Measurements from ENCODE around the gene RPL6. TPM values are rescaled to one million over a fixed set of nuclear protein-coding genes. Genes with fewer than 3 reads are reported as not detected.
"Not testable (repeated sequence)": the region's sequence is repeated elsewhere in the genome, so short reads cannot be mapped to it uniquely, and the experiment has no call there.

The RPL6 gene
- total RNA-seq, 6 donors from 2014 or later, result 540 to 983 (median 822) TPM

DNA sequence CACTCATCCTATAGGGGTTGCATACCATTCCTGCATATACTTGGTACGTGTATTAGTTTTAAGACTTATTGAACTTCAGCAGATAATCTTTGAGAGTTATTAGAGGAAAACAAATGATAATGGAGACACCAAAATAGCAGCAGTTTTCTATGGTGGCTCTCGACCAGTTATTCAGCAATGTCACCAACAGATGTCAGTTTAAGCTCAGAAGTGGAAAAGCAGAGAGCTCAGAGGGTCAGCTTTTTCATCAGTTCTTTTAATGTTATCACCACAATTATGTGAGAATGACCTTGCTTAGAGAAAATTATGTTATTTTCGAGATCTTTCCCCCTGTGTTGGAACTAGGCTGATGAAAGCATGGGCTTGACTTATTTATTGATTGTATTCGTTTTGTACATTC is 41.3 kb upstream of the RPL6 start:
- 88 to 94% methylated on average over 4 of the region's 4 CpGs for WGBS, 2 donors
- H3K36me3 ChIP-seq, result peaks cover 14 to 97% (median 53%) of the 10 kb centered on the region in 4 donors
- DNase-seq, result no peak

DNA sequence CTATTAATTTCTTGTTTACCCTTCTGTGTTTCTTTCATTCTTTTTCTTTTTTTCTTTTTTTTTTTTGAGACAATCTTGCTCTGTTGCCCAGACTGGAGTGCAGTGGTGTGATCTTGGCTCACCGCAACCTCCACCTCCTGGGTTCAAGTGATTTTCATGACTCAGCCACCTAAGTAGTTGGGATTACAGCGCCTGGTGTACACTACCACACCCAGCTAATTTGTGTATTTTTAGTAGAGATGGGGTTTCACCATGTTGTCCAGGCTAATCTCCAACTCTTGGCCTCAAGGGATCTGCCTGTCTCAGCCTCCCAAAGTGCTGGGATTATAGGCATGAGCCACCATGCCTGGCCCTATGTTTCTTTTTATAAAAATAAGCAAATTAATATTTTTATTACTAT is 38.8 kb upstream of the RPL6 start:
- not testable (repeated sequence) for ATAC-seq (ENCODE audit: low FRiP score in 2 of 2); H3K9me3 ChIP-seq; H3K27me3 ChIP-seq; H3K27ac ChIP-seq; H3K4me1 ChIP-seq; H3K4me3 ChIP-seq
- peak in 1 of 4 donors; percentile 27 for TF ChIP-seq EP300 (IDR thresholded peaks at IDR 0.05)
- DNase-seq, result peak in 1 of 2 donors; percentile 39
- WGBS, 2 donors, result 66 to 93% methylated on average over 2 of the region's 2 CpGs
- peaks cover 6 to 72% (median 33%) of the 10 kb centered on the region in 4 donors for H3K36me3 ChIP-seq

More for the DNA sequence above, 41.3 kb upstream of the RPL6 start:
- no peak for ATAC-seq (ENCODE audit: low FRiP score in 2 of 2)
- Histone ChIP-seq H3K4me3 (no peak overlapping the region), H3K9me3 (no peaks in the 10 kb centered on the region), H3K27me3 (no peaks in the 10 kb centered on the region), H3K27ac (no peak overlapping the region), H3K4me1 (no peaks in the 10 kb centered on the region)
- TF ChIP-seq, protein P1, sequence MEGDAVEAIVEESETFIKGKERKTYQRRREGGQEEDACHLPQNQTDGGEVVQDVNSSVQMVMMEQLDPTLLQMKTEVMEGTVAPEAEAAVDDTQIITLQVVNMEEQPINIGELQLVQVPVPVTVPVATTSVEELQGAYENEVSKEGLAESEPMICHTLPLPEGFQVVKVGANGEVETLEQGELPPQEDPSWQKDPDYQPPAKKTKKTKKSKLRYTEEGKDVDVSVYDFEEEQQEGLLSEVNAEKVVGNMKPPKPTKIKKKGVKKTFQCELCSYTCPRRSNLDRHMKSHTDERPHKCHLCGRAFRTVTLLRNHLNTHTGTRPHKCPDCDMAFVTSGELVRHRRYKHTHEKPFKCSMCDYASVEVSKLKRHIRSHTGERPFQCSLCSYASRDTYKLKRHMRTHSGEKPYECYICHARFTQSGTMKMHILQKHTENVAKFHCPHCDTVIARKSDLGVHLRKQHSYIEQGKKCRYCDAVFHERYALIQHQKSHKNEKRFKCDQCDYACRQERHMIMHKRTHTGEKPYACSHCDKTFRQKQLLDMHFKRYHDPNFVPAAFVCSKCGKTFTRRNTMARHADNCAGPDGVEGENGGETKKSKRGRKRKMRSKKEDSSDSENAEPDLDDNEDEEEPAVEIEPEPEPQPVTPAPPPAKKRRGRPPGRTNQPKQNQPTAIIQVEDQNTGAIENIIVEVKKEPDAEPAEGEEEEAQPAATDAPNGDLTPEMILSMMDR (IDR thresholded peaks at IDR 0.05), result no peak
- TF ChIP-seq POLR2AphosphoS5 (IDR thresholded peaks at IDR 0.05), result no peak
- no peak for TF ChIP-seq POLR2A (IDR thresholded peaks at IDR 0.05)
- no peak for TF ChIP-seq EP300 (IDR thresholded peaks at IDR 0.05)

- Histone ChIP-seq H3K27ac (no peak overlapping the region), H3K9me3 (no peaks in the 10 kb centered on the region), H3K36me3 (peaks cover 6 to 62% (median 28%) of the 10 kb centered on the region in 4 donors), H3K4me3 (no peak overlapping the region), H3K4me1 (peaks cover 0 to 6% (median 0%) of the 10 kb centered on the region in 4 donors), H3K27me3 (no peaks in the 10 kb centered on the region)
- ATAC-seq (ENCODE audit: low FRiP score in 2 of 2), result no peak
- WGBS, 2 donors, result 51 to 59% methylated on average over 3 of the region's 3 CpGs
- TF ChIP-seq EP300 (IDR thresholded peaks at IDR 0.05) (no peak), POLR2AphosphoS5 (IDR thresholded peaks at IDR 0.05) (no peak), POLR2A (IDR thresholded peaks at IDR 0.05) (no peak)
- TF ChIP-seq, protein P1 (IDR thresholded peaks at IDR 0.05), result no peak
- no peak for DNase-seq
These were observed 37.7 kb upstream of the RPL6 start for GRCh38 chr12:112447106-112447505.

DNA sequence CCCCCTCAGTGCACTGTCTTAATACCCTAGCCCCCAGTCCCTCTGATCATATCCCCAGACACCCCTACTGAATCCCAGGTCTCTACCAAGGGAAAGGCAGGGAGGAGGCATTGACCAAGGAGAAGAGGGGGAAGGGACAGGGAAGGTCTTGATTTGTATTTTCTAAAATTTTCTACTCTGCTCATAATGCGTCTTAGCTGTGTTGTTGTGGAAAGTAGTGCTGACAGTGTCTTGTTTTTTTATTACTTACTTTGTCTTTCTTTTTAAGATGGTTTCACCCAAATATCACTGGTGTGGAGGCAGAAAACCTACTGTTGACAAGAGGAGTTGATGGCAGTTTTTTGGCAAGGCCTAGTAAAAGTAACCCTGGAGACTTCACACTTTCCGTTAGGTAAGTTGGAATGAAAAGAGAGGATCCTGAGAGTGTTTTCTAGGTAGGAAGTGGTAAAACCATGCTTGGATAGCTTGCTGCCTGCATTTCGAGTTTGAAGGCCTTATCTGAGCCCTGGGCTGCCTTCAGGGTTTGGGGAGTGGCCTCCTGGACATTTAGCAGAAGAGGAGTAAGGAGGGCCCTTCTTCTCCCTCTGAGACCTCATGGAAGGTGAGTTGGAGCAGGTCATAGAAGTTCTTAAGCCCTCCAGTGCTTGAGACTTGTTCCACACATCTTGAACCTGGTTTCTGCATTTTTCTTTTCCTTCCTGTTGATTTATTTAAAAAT is 36.8 kb upstream of the RPL6 start:
- Histone ChIP-seq H3K36me3 (peaks cover 6 to 52% (median 25%) of the 10 kb centered on the region in 4 donors), H3K9me3 (no peaks in the 10 kb centered on the region), H3K27me3 (no peaks in the 10 kb centered on the region), H3K4me1 (peaks cover 0 to 6% (median 0%) of the 10 kb centered on the region in 4 donors), H3K4me3 (no peak overlapping the region), H3K27ac (no peak overlapping the region)
- ATAC-seq (ENCODE audit: low FRiP score in 2 of 2) (no peak), DNase-seq (no peak)
- 75 to 87% methylated on average over 3 of the region's 3 CpGs for WGBS, 2 donors
- TF ChIP-seq, protein P1 (IDR thresholded peaks at IDR 0.05), result no peak
- TF ChIP-seq POLR2A (IDR thresholded peaks at IDR 0.05) (no peak), POLR2AphosphoS5 (IDR thresholded peaks at IDR 0.05) (no peak), EP300 (IDR thresholded peaks at IDR 0.05) (no peak)

GRCh38 chr12:112443916-112444315 is 34.5 kb upstream of the RPL6 start:
- no peaks in the 10 kb centered on the region for H3K27me3 ChIP-seq
- no peak for TF ChIP-seq EP300 (IDR thresholded peaks at IDR 0.05)
- no peak for TF ChIP-seq POLR2AphosphoS5 (IDR thresholded peaks at IDR 0.05)
- no peak for TF ChIP-seq POLR2A (IDR thresholded peaks at IDR 0.05)
- TF ChIP-seq, protein P1 (IDR thresholded peaks at IDR 0.05), result no peak
- peaks cover 0 to 6% (median 0%) of the 10 kb centered on the region in 4 donors for H3K4me1 ChIP-seq
- ATAC-seq (ENCODE audit: low FRiP score in 2 of 2) (no peak), DNase-seq (no peak)
- H3K27ac ChIP-seq, result no peak overlapping the region
- WGBS, 2 donors, result 89 to 93% methylated on average over 4 of the region's 4 CpGs
- no peaks in the 10 kb centered on the region for H3K9me3 ChIP-seq
- H3K36me3 ChIP-seq, result peaks cover 2 to 30% (median 10%) of the 10 kb centered on the region in 4 donors
- H3K4me3 ChIP-seq, result no peak overlapping the region

DNA sequence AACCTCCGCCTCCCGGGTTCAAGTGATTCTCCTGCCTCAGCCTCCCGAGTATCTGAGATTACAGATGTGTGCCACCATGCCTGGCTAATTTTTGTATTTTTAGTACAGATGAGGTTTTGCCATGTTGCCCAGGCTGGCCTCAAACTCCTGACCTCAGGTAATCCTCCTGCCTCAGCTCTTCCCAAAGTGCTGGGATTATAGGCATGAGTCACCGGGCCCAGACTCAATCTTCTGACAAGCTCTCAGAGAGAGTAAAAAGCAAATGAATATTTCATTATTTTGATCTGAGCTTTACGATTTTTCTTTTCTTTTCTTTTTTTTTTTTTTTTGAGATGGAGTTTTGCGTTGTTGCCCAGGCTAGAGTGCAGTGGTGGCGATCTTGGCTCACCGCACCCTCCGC is 31.2 kb upstream of the RPL6 start:
- ATAC-seq (ENCODE audit: low FRiP score in 2 of 2); H3K27ac ChIP-seq; H3K36me3 ChIP-seq; H3K4me1 ChIP-seq; H3K4me3 ChIP-seq; H3K9me3 ChIP-seq; DNase-seq; H3K27me3 ChIP-seq: not testable (repeated sequence)
- 97% methylated on average over 9 of the region's 9 CpGs for WGBS, 2 donors
